HG03159 (cell line): ENCODE data around the gene GRK3.
"Not testable (repeated sequence)": the region's sequence is repeated elsewhere in the genome, so short reads cannot be mapped to it uniquely, and the experiment has no call there.

Source experiments
- ATAC-seq: cut with Tn5 transposase; IDR thresholded peaks from one replicate; pipeline ENCODE4 v1.9.1; 2021; ENCODE audit warnings: mild to moderate bottlenecking, moderate library complexity; ENCODE audit not compliant: unreplicated experiment

GRK3 gene

GRCh38 chr22:25623851-25624250 is 59.4 kb downstream of the GRK3 start:
- ATAC-seq: no peak

- no peak for ATAC-seq
These were observed 60.0 kb downstream of the GRK3 start for GRCh38 chr22:25624476-25624875.

GRCh38 chr22:25625747-25626623 is 61.5 kb downstream of the GRK3 start:
- ATAC-seq: not testable (repeated sequence)

- ATAC-seq: no peak
These were observed 62.1 kb downstream of the GRK3 start for GRCh38 chr22:25626624-25626990.

- no peak for ATAC-seq
These were observed 62.9 kb downstream of the GRK3 start for GRCh38 chr22:25627271-25627852.

GRCh38 chr22:25628494-25628893 is 64.0 kb downstream of the GRK3 start:
- ATAC-seq: no peak

- no peak for ATAC-seq
These were observed 65.1 kb downstream of the GRK3 start for GRCh38 chr22:25629613-25630012.

- ATAC-seq: no peak
These were observed 66.0 kb downstream of the GRK3 start for GRCh38 chr22:25630447-25630846.

- ATAC-seq: no peak
These were observed 71.8 kb downstream of the GRK3 start for GRCh38 chr22:25636323-25636722.

GRCh38 chr22:25637032-25637431 is 72.6 kb downstream of the GRK3 start:
- ATAC-seq: no peak

- ATAC-seq: no peak
These were observed 73.2 kb downstream of the GRK3 start for GRCh38 chr22:25637672-25638071.

- ATAC-seq: no peak
These were observed 74.2 kb downstream of the GRK3 start for GRCh38 chr22:25638638-25639037.

- ATAC-seq: no peak
These were observed 77.2 kb downstream of the GRK3 start for GRCh38 chr22:25641650-25642049.

- no peak for ATAC-seq
These were observed 78.9 kb downstream of the GRK3 start for GRCh38 chr22:25643232-25644000.

- no peak for ATAC-seq
These were observed 79.6 kb downstream of the GRK3 start for GRCh38 chr22:25644122-25644521.

- ATAC-seq: no peak
These were observed 80.8 kb downstream of the GRK3 start for GRCh38 chr22:25645266-25645665.

- ATAC-seq: no peak
These were observed 81.5 kb downstream of the GRK3 start for GRCh38 chr22:25645964-25646363.

GRCh38 chr22:25650833-25651232 is 86.4 kb downstream of the GRK3 start:
- no peak for ATAC-seq

- ATAC-seq: no peak
These were observed 87.0 kb downstream of the GRK3 start for GRCh38 chr22:25651332-25652085.

GRCh38 chr22:25654676-25655075 is 90.2 kb downstream of the GRK3 start:
- no peak for ATAC-seq

- no peak for ATAC-seq
These were observed 91.0 kb downstream of the GRK3 start for GRCh38 chr22:25655371-25655935.
